ENCODE data around the gene RPS6KL1.

Gene RPS6KL1

DNA sequence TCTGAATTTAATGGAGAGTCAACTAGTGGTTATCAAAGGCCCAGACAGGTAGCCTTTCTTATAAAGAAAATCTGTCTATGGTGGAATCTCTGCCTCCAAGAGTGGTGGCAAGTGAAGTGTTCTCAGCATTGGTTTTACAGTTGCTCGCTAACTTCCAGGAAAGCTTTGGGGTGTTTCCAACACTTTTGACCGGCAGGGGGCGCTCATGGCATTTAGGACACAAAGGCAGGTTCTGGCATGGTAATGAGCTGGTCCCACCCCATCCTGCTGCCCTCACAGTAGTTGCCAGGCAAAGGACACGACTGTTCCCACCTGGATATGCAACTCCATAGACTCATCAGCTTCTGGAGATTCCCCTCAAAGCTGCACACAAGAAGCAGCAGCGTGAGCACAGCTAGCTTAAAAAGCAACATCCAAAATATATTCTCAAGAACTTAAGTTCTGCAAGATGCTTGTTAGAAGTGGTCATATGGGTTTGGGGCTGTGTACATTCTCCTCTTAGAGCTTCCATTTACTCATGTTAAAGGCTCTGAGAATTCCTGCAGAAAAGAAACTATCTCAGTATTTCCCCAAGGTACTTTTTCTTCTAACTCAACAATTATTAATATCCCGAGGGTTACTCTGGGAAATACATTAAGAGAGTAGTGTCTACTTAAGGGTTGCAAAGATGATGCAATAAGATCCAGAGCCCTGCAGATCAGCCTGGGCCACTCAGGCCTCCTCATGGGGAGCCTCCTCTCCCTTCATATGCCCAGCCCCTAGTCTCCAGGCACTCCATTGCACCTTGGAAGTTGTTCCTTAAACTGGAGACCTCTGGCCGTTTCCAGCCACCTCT is 61.9 kb downstream of the RPS6KL1 start:
- TF ChIP-seq RAD21 (IDR thresholded peaks at IDR 0.05; ENCODE audit: low read depth): peak; percentile 88
- TF ChIP-seq, protein P1, sequence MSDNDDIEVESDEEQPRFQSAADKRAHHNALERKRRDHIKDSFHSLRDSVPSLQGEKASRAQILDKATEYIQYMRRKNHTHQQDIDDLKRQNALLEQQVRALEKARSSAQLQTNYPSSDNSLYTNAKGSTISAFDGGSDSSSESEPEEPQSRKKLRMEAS (IDR thresholded peaks at IDR 0.05): no peak
- peak; percentile 13; the same call in 1 of the 2 replicates for TF ChIP-seq CEBPB (IDR thresholded peaks at IDR 0.05)
- TF ChIP-seq EP300 (IDR thresholded peaks at IDR 0.05; ENCODE audit: borderline replicate concordance): no peak

DNA sequence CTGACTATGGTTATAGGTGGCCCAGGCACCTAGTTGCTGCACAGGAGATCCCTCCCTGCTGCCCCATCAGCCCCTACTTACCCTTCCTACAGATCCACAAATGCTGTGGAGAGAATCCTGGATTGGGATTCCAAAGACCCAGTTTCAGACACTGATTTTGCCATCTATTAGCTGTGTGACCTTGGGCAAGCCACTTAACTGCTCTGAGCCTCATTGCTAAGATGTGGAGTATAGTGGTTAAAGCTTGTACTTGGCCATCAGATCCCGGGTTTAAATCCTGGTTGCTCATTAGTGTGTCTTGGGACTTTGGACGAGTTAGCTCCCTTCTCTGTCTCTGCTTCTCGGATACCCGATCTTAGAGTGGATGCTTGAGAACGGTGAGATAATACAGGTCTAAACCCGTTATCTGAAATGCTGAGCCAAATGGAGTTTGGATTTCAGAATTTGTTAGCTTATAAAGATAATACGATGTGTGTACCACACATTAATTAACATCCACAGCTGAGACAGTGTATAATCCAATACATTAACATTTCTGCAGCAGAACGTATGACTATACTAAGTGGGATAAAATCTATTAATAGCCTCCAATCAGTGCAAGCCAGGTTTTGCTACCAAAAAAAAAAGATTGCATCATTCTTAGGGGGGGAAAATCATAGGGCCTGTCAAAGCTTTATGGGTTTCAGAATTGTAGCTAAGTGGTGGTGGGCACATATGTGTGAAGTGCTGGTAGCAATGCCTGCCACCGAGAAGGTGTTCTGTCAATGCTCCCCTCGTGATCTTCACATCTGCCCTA is 63.1 kb downstream of the RPS6KL1 start:
- no peak for TF ChIP-seq NFIC (IDR thresholded peaks at IDR 0.05)
- TF ChIP-seq RAD21 (IDR thresholded peaks at IDR 0.05; ENCODE audit: low read depth): no peak
- TF ChIP-seq YY1 (IDR thresholded peaks at IDR 0.05; ENCODE audit: low read depth): no peak
- TF ChIP-seq EGR1 (IDR thresholded peaks at IDR 0.05): no peak
- no peak for TF ChIP-seq ZBTB7A (IDR thresholded peaks at IDR 0.05; ENCODE audit: low read depth)
- no peak for TF ChIP-seq TAF1 (IDR thresholded peaks at IDR 0.05; ENCODE audit: low read depth)
- no peak for TF ChIP-seq CREB1 (IDR thresholded peaks at IDR 0.05; ENCODE audit: low read depth)
- TF ChIP-seq TEAD4 (IDR thresholded peaks at IDR 0.05): no peak
- no peak for TF ChIP-seq CEBPB (IDR thresholded peaks at IDR 0.05)
- TF ChIP-seq, protein P1 (IDR thresholded peaks at IDR 0.05): no peak
- no peak for TF ChIP-seq FOXM1 (IDR thresholded peaks at IDR 0.05; ENCODE audit: borderline replicate concordance, low read depth)
- no peak for TF ChIP-seq TCF12 (IDR thresholded peaks at IDR 0.05; ENCODE audit: low read depth)
- TF ChIP-seq EP300 (IDR thresholded peaks at IDR 0.05; ENCODE audit: borderline replicate concordance): no peak
- TF ChIP-seq, protein P2, sequence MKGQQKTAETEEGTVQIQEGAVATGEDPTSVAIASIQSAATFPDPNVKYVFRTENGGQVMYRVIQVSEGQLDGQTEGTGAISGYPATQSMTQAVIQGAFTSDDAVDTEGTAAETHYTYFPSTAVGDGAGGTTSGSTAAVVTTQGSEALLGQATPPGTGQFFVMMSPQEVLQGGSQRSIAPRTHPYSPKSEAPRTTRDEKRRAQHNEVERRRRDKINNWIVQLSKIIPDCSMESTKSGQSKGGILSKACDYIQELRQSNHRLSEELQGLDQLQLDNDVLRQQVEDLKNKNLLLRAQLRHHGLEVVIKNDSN (IDR thresholded peaks at IDR 0.05): no peak

DNA sequence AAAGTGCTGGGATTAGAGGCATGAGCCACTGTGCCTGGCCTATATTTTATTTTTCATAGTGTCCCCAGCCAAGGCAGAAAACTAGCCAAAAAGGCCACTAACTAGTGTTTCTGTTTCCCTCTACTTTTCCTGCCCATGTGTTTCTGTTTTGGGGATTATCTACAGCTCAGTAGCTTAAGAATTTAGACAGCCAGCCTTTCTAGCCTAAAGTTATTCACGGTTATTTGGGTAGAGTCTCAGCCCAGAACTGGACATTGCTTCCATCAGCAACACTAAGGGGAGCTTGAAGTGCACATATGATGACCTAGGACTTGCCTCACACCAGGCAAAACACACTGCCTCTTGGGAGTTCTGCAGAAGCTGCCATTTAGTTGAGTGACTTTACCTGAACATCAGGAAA is 65.0 kb downstream of the RPS6KL1 start:
- TF ChIP-seq EP300 (IDR thresholded peaks at IDR 0.05; ENCODE audit: borderline replicate concordance) (no peak), CEBPB (IDR thresholded peaks at IDR 0.05) (no peak), TAF1 (IDR thresholded peaks at IDR 0.05; ENCODE audit: low read depth) (no peak), FOXM1 (IDR thresholded peaks at IDR 0.05; ENCODE audit: borderline replicate concordance, low read depth) (no peak), ZBTB7A (IDR thresholded peaks at IDR 0.05; ENCODE audit: low read depth) (no peak), YY1 (IDR thresholded peaks at IDR 0.05; ENCODE audit: low read depth) (no peak), TCF12 (IDR thresholded peaks at IDR 0.05; ENCODE audit: low read depth) (no peak), TEAD4 (IDR thresholded peaks at IDR 0.05) (no peak), EGR1 (IDR thresholded peaks at IDR 0.05) (no peak), NFIC (IDR thresholded peaks at IDR 0.05) (no peak), CREB1 (IDR thresholded peaks at IDR 0.05; ENCODE audit: low read depth) (no peak), RAD21 (IDR thresholded peaks at IDR 0.05; ENCODE audit: low read depth) (no peak)
- TF ChIP-seq, protein P2 (IDR thresholded peaks at IDR 0.05): no peak
- TF ChIP-seq, protein P1 (IDR thresholded peaks at IDR 0.05): no peak

DNA sequence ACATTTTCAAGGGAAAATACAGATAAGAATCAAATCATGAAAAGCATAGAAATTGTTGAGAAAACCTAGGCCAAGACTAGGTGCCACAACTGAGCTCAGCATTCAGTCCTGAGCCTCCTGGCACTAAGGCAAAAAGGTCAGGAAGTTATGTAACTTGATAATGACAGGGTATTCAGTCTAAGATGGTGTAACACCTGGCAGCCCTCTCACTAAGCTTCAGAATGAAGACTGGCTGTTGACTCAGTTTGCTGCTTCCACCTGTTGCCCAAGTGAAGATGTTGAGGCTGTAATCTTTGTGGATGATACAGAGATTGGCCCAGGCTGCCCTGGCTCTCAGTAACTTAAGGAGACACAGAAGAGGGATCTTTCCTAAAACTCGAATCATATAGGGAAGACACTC is 66.7 kb downstream of the RPS6KL1 start:
- TF ChIP-seq TCF12 (IDR thresholded peaks at IDR 0.05; ENCODE audit: low read depth) (no peak), YY1 (IDR thresholded peaks at IDR 0.05; ENCODE audit: low read depth) (no peak), NFIC (IDR thresholded peaks at IDR 0.05) (no peak), CEBPB (IDR thresholded peaks at IDR 0.05) (no peak), ZBTB7A (IDR thresholded peaks at IDR 0.05; ENCODE audit: low read depth) (no peak), TAF1 (IDR thresholded peaks at IDR 0.05; ENCODE audit: low read depth) (no peak)
- TF ChIP-seq, protein P3, sequence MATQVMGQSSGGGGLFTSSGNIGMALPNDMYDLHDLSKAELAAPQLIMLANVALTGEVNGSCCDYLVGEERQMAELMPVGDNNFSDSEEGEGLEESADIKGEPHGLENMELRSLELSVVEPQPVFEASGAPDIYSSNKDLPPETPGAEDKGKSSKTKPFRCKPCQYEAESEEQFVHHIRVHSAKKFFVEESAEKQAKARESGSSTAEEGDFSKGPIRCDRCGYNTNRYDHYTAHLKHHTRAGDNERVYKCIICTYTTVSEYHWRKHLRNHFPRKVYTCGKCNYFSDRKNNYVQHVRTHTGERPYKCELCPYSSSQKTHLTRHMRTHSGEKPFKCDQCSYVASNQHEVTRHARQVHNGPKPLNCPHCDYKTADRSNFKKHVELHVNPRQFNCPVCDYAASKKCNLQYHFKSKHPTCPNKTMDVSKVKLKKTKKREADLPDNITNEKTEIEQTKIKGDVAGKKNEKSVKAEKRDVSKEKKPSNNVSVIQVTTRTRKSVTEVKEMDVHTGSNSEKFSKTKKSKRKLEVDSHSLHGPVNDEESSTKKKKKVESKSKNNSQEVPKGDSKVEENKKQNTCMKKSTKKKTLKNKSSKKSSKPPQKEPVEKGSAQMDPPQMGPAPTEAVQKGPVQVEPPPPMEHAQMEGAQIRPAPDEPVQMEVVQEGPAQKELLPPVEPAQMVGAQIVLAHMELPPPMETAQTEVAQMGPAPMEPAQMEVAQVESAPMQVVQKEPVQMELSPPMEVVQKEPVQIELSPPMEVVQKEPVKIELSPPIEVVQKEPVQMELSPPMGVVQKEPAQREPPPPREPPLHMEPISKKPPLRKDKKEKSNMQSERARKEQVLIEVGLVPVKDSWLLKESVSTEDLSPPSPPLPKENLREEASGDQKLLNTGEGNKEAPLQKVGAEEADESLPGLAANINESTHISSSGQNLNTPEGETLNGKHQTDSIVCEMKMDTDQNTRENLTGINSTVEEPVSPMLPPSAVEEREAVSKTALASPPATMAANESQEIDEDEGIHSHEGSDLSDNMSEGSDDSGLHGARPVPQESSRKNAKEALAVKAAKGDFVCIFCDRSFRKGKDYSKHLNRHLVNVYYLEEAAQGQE (IDR thresholded peaks at IDR 0.05; ENCODE audit: low read depth): no peak
- TF ChIP-seq, protein P1 (IDR thresholded peaks at IDR 0.05): no peak
- TF ChIP-seq, protein P2 (IDR thresholded peaks at IDR 0.05): no peak

DNA sequence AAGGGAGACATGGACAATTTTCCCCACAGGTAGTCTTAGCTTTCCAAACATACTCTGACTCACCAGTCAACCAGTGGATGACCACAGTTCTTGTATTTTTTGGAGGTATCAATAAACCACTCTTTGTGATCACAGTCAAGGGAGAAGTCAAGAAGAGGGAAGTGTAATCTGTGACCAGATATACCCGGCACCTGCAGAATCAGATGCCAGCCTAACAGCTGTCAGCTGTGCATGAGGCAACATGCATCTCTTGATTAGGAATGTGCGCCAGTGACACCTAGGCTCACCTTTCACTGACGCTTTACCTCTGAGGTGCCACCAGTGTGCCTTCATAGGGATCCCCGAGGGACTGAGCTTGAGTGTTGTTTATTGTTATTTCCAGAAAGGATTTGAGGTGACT is 67.1 kb downstream of the RPS6KL1 start:
- TF ChIP-seq EP300 (IDR thresholded peaks at IDR 0.05; ENCODE audit: borderline replicate concordance) (no peak), FOXM1 (IDR thresholded peaks at IDR 0.05; ENCODE audit: borderline replicate concordance, low read depth) (no peak), NFIC (IDR thresholded peaks at IDR 0.05) (no peak), EGR1 (IDR thresholded peaks at IDR 0.05) (no peak), CREB1 (IDR thresholded peaks at IDR 0.05; ENCODE audit: low read depth) (no peak), ZBTB7A (IDR thresholded peaks at IDR 0.05; ENCODE audit: low read depth) (no peak), CEBPB (IDR thresholded peaks at IDR 0.05) (no peak), YY1 (IDR thresholded peaks at IDR 0.05; ENCODE audit: low read depth) (no peak), RAD21 (IDR thresholded peaks at IDR 0.05; ENCODE audit: low read depth) (no peak), TAF1 (IDR thresholded peaks at IDR 0.05; ENCODE audit: low read depth) (no peak)
- TF ChIP-seq, protein P2 (IDR thresholded peaks at IDR 0.05): no peak
- TF ChIP-seq, protein P3 (IDR thresholded peaks at IDR 0.05; ENCODE audit: low read depth): no peak
- TF ChIP-seq, protein P1 (IDR thresholded peaks at IDR 0.05): no peak

Measured in Ishikawa (cell line).